Islet of Langerhans (tissue), 1 donor: Measurements from ENCODE around the gene GLRA3.

ENCODE experiments used
- FAIRE-seq: peaks from one replicate; lab custom pipeline; 2011; peaks lifted over from hg19 to GRCh38; lab: Jason Lieb, UNC

Gene GLRA3

GRCh38 chr4:174595141-174595929 is 233.7 kb downstream of the GLRA3 start:
- FAIRE-seq: no peak

- no peak for FAIRE-seq
Measured at GRCh38 chr4:174593701-174594100, 235.3 kb downstream of the GLRA3 start.

DNA sequence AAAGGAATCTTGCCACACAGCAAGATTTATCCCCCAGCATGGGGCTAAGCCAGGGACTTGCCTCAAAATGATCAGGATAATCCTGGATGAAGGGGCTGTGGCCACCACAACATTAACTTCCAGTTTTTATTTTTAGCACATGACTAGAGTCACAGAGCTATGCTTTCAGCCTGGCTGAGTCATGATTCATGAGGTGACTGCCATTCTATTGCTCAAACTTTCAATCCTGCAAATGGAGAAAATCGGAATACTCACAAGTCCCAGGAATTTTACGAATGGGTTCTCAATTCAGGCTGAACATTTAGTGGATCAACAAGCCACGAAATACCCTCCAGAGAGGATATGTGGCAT is 236.1 kb downstream of the GLRA3 start:
- no peak for FAIRE-seq

GRCh38 chr4:174592256-174592984 is 236.6 kb downstream of the GLRA3 start:
- FAIRE-seq: no peak

DNA sequence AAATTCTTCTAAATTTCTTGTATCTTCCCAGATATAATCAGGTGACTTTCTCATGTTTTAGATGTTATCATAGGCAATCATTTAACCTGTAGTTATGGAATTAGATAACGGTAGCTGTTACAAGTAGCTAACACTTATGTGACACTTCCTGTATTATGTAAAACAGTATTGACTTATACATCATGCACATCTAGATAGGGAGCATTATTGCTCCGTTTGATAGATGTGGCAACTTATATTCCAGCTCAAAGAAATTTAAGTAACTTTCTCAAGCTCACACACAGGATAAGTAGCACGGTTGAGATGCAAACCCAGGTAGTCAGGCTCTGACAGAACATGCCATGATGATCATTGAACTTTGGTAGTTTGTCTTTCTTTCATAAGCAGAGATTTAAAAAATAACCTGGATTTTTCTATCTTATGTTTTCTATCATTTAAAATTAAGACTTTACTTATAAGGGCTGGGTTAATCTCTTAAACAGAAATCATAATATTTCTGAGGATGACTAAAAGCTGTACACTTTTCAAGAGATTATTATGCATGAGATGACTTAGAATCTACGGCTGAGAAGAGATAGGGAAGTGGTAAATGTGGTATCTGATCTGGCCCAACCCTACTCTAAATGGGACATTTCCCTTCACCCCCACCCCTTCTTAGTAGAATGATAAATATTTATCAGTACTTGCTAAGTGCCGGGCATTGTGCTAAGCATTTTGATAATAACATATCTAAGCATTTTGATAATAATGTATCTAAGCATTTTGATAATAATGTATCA is 237.6 kb downstream of the GLRA3 start:
- FAIRE-seq: no peak

- peak; percentile 45 for FAIRE-seq
Measured at GRCh38 chr4:174590336-174590735, 238.7 kb downstream of the GLRA3 start.
